Panc1 (cell line): ENCODE results near the gene TNRC6C. TPM values are rescaled to one million over a fixed set of nuclear protein-coding genes. Genes with fewer than 3 reads are reported as not detected.

ENCODE experiments used
- ATAC-seq: fragments of 200-7000 bp; cut with Tn5 transposase; 2 replicates; pipeline ENCODE4 v1.9.1; 2020; ENCODE audit warnings: mild to moderate bottlenecking, moderate library complexity
- BruUV-seq: library from RNA; stranded (reverse); fragments of 400-500 nt; replicated peaks from 2 replicates; lab custom pipeline; 2021; lab: Mats Ljungman, UMichigan
- CTCF ChIA-PET: fragments of 300-600 bp; sonication (Branson Sonifier 250); formaldehyde crosslinking; loops from one replicate; lab custom pipeline; 2022; ENCODE audit warnings: antibody characterized with exemption; lab: Charles Lee
- POLR2A ChIA-PET: fragments of 300-600 bp; sonication (Branson Sonifier 250); formaldehyde crosslinking; loops from one replicate; lab custom pipeline; 2022; ENCODE audit warnings: antibody characterized with exemption; lab: Charles Lee
- DNase-seq: peaks from one replicate; pipeline ENCODE4 v3.0.0-alpha.2; 2010; ENCODE audit warnings: low read depth, low spot score
- H3K27ac ChIP-seq: 2 replicates; pipeline ENCODE4 v1.5.1; 2011; ENCODE audit warnings: mild to moderate bottlenecking, low read length, inconsistent platforms
- H3K27me3 ChIP-seq: fragments of 200-500 bp; sonication (Bioruptor generic); 2 replicates; pipeline ENCODE4 v1.6.0; 2014; ENCODE audit warnings: low read length, inconsistent platforms; ENCODE audit not compliant: control insufficient read depth, insufficient read depth
- H3K36me3 ChIP-seq: fragments of 200-500 bp; sonication (Bioruptor generic); 2 replicates; pipeline ENCODE4 v1.5.1; 2014; ENCODE audit warnings: inconsistent platforms, mild to moderate bottlenecking, low read length, moderate library complexity; ENCODE audit not compliant: control insufficient read depth, insufficient read depth
- H3K4me1 ChIP-seq: 2 replicates; pipeline ENCODE4 v1.5.1; 2011; ENCODE audit warnings: inconsistent platforms, mild to moderate bottlenecking, low read length, moderate library complexity; ENCODE audit not compliant: control insufficient read depth, insufficient read depth
- H3K4me3 ChIP-seq, 2 experiments: 2 replicates each; pipeline ENCODE4 v1.5.1; 2011 to 2012; ENCODE audit warnings: low read depth in 2 of 2, low read length in 2 of 2, mild to moderate bottlenecking in 2 of 2, inconsistent platforms in 1 of 2, moderate library complexity in 1 of 2
- H3K9me3 ChIP-seq: fragments of 200-500 bp; sonication (Bioruptor generic); 2 replicates; pipeline ENCODE4 v1.5.1; 2014; ENCODE audit warnings: low read depth, mild to moderate bottlenecking, inconsistent platforms, low read length, moderate library complexity; ENCODE audit not compliant: control insufficient read depth, insufficient read depth
- CTCF ChIP-seq: fragments of 450-650 bp; IDR thresholded peaks from 2 replicates; pipeline ENCODE4 v1.5.1; 2017; ENCODE audit warnings: mild to moderate bottlenecking
- POLR2AphosphoS5 ChIP-seq: IDR thresholded peaks from 2 replicates; pipeline ENCODE4 v1.6.1; 2012; ENCODE audit warnings: mild to moderate bottlenecking, low read depth, low read length, moderate library complexity
- REST ChIP-seq, 2 experiments: IDR thresholded peaks; 2 replicates each; pipeline ENCODE4 v1.6.1; 2011 to 2012; ENCODE audit warnings: low read depth in 2 of 2, control low read depth in 1 of 2, low read length in 1 of 2, mild to moderate bottlenecking in 1 of 2, moderate library complexity in 1 of 2; ENCODE audit not compliant: insufficient read depth in 1 of 2
- SIN3A ChIP-seq: IDR thresholded peaks from 2 replicates; pipeline ENCODE4 v1.6.1; 2012; ENCODE audit warnings: low read depth, mild to moderate bottlenecking, low read length, moderate library complexity, borderline replicate concordance; ENCODE audit not compliant: insufficient read depth
- TCF7L2 ChIP-seq: IDR thresholded peaks from 2 replicates; pipeline ENCODE4 v1.6.1; 2011; ENCODE audit warnings: mild to moderate bottlenecking, low read depth, low read length, inconsistent platforms
- in situ Hi-C: cut with HindIII; loops from 2 replicates; pipeline ENCODE4 v1.10.0; 2016; ENCODE audit warnings: low sequenced_read_pairs, low pct_unique_long_range_greater_than_20kb
- intact Hi-C: fragments of 100-400 bp; cut with micrococcal nuclease; formaldehyde crosslinking; loops from one replicate; pipeline ENCODE4 v1.10.0; 2022; ENCODE audit not compliant: unreplicated experiment
- total RNA-seq: library from RNA; stranded (reverse); gene quantifications from one replicate; pipeline ENCODE4 v1.2.1, GENCODE V29; 2021; ENCODE audit not compliant: unreplicated experiment

Gene TNRC6C
- total RNA-seq, 1 experiment from 2014 or later = 10.1 TPM

GRCh38 chr17:78134899-78135385 lies 176.4 kb downstream of the TNRC6C start:
- CTCF ChIA-PET = interaction anchor here (1.4 kb wide), 1 partner anchor 50 kb away, joined by 5 read pairs; no protein-coding TSS in a partner anchor

GRCh38 chr17:78135858-78136500 lies 177.5 kb downstream of the TNRC6C start:
- H3K4me3 ChIP-seq = no peak overlapping the region
- no peaks in the 10 kb centered on the region for H3K27me3 ChIP-seq
- BruUV-seq = no TSS peak
- ChIA-PET POLR2A (no interaction called here), CTCF (interaction anchor here (0.5 to 1.4 kb wide), 5 partner anchors 33 to 710 kb away, joined by 4 to 6 read pairs (median 4); no protein-coding TSS in a partner anchor)
- intact Hi-C loops (no loop called here), in situ Hi-C loops (no loop called here)
- H3K27ac ChIP-seq = no peak overlapping the region
- ATAC-seq = no peak
- H3K9me3 ChIP-seq = no peaks in the 10 kb centered on the region
- no peak for TF ChIP-seq REST (IDR thresholded peaks at IDR 0.05; ENCODE audit: insufficient read depth in 1 of 2, low read depth in 2 of 2, low read length in 1 of 2)
- no peak for TF ChIP-seq SIN3A
- TF ChIP-seq POLR2AphosphoS5 = no peak
- TF ChIP-seq TCF7L2 = no peak
- TF ChIP-seq CTCF = no peak
- H3K36me3 ChIP-seq = no peaks in the 10 kb centered on the region; the same call in 1 of the 2 replicates
- no peak for DNase-seq
- peaks cover 1% of the 10 kb centered on the region; the same call in 1 of the 2 replicates for H3K4me1 ChIP-seq

More at GRCh38 chr17:78134899-78135385, 176.4 kb downstream of the TNRC6C start:
- Histone ChIP-seq H3K4me3 (no peak overlapping the region), H3K27me3 (no peaks in the 10 kb centered on the region), H3K4me1 (peaks cover 6% of the 10 kb centered on the region), H3K36me3 (no peaks in the 10 kb centered on the region; the same call in 1 of the 2 replicates), H3K9me3 (no peaks in the 10 kb centered on the region), H3K27ac (no peak overlapping the region)
- POLR2A ChIA-PET = interaction anchor here (0.6 kb wide), 1 partner anchor 19 kb away, joined by 3 read pairs; no protein-coding TSS in a partner anchor
- no peak for TF ChIP-seq CTCF
- no peak for ATAC-seq
- intact Hi-C loops (no loop called here), in situ Hi-C loops (no loop called here)
- BruUV-seq = no TSS peak
- DNase-seq = no peak
